PC-9 (cell line): ENCODE results near the gene SHMT1. TPM values are rescaled to one million over a fixed set of nuclear protein-coding genes. Genes with fewer than 3 reads are reported as not detected.
"Not testable (repeated sequence)": the region's sequence is repeated elsewhere in the genome, so short reads cannot be mapped to it uniquely, and the experiment has no call there.

ENCODE experiments used
- BruUV-seq: library from RNA; stranded (reverse); fragments of 400-500 nt; replicated peaks from 2 replicates; lab custom pipeline; 2021; lab: Mats Ljungman, UMichigan
- CTCF ChIA-PET: fragments of 300-600 bp; sonication (Branson Sonifier 250); formaldehyde crosslinking; loops from one replicate; lab custom pipeline; 2022; ENCODE audit warnings: antibody characterized with exemption; lab: Charles Lee
- POLR2A ChIA-PET: fragments of 300-600 bp; sonication (Branson Sonifier 250); formaldehyde crosslinking; loops from one replicate; lab custom pipeline; 2022; ENCODE audit warnings: antibody characterized with exemption; ENCODE audit not compliant: unreplicated experiment; lab: Charles Lee
- DNase-seq, 2 experiments: peaks; one replicate each; pipeline versions ENCODE4 v3.0.0 to v3.0.0-alpha.2; 2015 to 2022; ENCODE audit warnings: mixed read lengths in 1 of 2
- H2AFZ ChIP-seq: fragments of 200-600 bp; sonication (generic); 2 replicates; pipeline ENCODE4 v1.8.1; 2017; ENCODE audit warnings: antibody characterized with exemption
- H3F3A ChIP-seq: fragments of 200-600 bp; sonication (generic); 2 replicates; pipeline ENCODE4 v1.8.1; 2017; ENCODE audit warnings: antibody characterized with exemption, mild to moderate bottlenecking, low read depth; ENCODE audit not compliant: insufficient read depth
- H3K27ac ChIP-seq: fragments of 200-600 bp; sonication (generic); 2 replicates; pipeline ENCODE4 v1.6.1; 2016; ENCODE audit warnings: mixed run types
- H3K27me3 ChIP-seq: fragments of 200-600 bp; sonication (generic); 2 replicates; pipeline ENCODE4 v1.6.1; 2016; ENCODE audit warnings: low read depth, mixed run types; ENCODE audit not compliant: insufficient read depth
- H3K36me3 ChIP-seq: fragments of 200-600 bp; sonication (generic); 2 replicates; pipeline ENCODE4 v1.6.1; 2016; ENCODE audit warnings: low read depth, mixed run types
- H3K4me1 ChIP-seq: fragments of 200-600 bp; sonication (generic); replicated peaks from 2 replicates; pipeline ENCODE4 v1.6.1; 2016; ENCODE audit warnings: mixed run types; ENCODE audit not compliant: insufficient read depth
- H3K4me2 ChIP-seq: fragments of 200-600 bp; sonication (generic); 2 replicates; pipeline ENCODE4 v1.6.1; 2017; ENCODE audit warnings: mixed run types
- H3K4me3 ChIP-seq: fragments of 200-600 bp; sonication (generic); 2 replicates; pipeline ENCODE4 v1.6.1; 2016; ENCODE audit warnings: mixed run types
- H3K79me2 ChIP-seq: fragments of 200-600 bp; sonication (generic); 2 replicates; pipeline ENCODE4 v1.6.1; 2017; ENCODE audit warnings: low read depth, mixed run types
- H3K9me2 ChIP-seq: fragments of 200-600 bp; sonication (generic); 2 replicates; pipeline ENCODE4 v1.8.1; 2017; ENCODE audit warnings: mild to moderate bottlenecking; ENCODE audit not compliant: insufficient read depth
- H3K9me3 ChIP-seq: fragments of 200-600 bp; sonication (generic); 2 replicates; pipeline ENCODE4 v1.8.1; 2016; ENCODE audit warnings: low read depth; ENCODE audit not compliant: insufficient read depth
- H4K20me1 ChIP-seq: fragments of 200-600 bp; sonication (generic); 2 replicates; pipeline ENCODE4 v1.8.1; 2017; ENCODE audit not compliant: insufficient read depth
- EZH2 ChIP-seq: fragments of 200-600 bp; sonication (generic); IDR thresholded peaks from 2 replicates; pipeline ENCODE4 v1.8.0; 2017; ENCODE audit warnings: antibody characterized with exemption, low read depth
- intact Hi-C: fragments of 100-400 bp; cut with micrococcal nuclease; formaldehyde crosslinking; loops from one replicate; pipeline ENCODE4 v1.10.0; 2022; ENCODE audit not compliant: unreplicated experiment
- total RNA-seq: library from RNA; stranded (reverse); gene quantifications from 2 replicates; pipeline ENCODE4 v1.2.3, GENCODE V29; 2021
- TF ChIP-seq, protein P1 (sequence below): fragments of 200-600 bp; sonication (generic); conservative IDR thresholded peaks from 2 replicates; pipeline ENCODE4 v1.6.1; 2017; ENCODE audit warnings: mixed run types, antibody characterized with exemption, mild to moderate bottlenecking, moderate library complexity

The SHMT1 gene
- total RNA-seq, 1 experiment from 2014 or later: 170 TPM

GRCh38 chr17:18344021-18344420 lies 19.3 kb downstream of the SHMT1 start:
- ChIA-PET CTCF (no interaction called here), POLR2A (no interaction called here)
- H3K9me3 ChIP-seq: no peaks in the 10 kb centered on the region
- no peak overlapping the region for H3K27ac ChIP-seq
- peaks cover 5% of the 10 kb centered on the region; the same call in 1 of the 2 replicates for H3F3A ChIP-seq
- 0 out of 2 replicates have a peak, but pooled peaks cover 3% of the 10 kb centered on the region for H3K9me2 ChIP-seq
- H2AFZ ChIP-seq: no peak overlapping the region
- H4K20me1 ChIP-seq: no peaks in the 10 kb centered on the region
- TF ChIP-seq EZH2: no peak
- TF ChIP-seq, protein P1, sequence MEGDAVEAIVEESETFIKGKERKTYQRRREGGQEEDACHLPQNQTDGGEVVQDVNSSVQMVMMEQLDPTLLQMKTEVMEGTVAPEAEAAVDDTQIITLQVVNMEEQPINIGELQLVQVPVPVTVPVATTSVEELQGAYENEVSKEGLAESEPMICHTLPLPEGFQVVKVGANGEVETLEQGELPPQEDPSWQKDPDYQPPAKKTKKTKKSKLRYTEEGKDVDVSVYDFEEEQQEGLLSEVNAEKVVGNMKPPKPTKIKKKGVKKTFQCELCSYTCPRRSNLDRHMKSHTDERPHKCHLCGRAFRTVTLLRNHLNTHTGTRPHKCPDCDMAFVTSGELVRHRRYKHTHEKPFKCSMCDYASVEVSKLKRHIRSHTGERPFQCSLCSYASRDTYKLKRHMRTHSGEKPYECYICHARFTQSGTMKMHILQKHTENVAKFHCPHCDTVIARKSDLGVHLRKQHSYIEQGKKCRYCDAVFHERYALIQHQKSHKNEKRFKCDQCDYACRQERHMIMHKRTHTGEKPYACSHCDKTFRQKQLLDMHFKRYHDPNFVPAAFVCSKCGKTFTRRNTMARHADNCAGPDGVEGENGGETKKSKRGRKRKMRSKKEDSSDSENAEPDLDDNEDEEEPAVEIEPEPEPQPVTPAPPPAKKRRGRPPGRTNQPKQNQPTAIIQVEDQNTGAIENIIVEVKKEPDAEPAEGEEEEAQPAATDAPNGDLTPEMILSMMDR: no peak
- no peaks in the 10 kb centered on the region for H3K27me3 ChIP-seq
- no peaks in the 10 kb centered on the region for H3K4me1 ChIP-seq
- intact Hi-C loops: no loop called here
- H3K79me2 ChIP-seq: no peaks in the 10 kb centered on the region
- no peak overlapping the region for H3K4me3 ChIP-seq
- peaks cover 37% of the 10 kb centered on the region; the same call in 1 of the 2 replicates for H3K36me3 ChIP-seq
- no peak for DNase-seq
- H3K4me2 ChIP-seq: no peak overlapping the region
- no TSS peak for BruUV-seq

DNA sequence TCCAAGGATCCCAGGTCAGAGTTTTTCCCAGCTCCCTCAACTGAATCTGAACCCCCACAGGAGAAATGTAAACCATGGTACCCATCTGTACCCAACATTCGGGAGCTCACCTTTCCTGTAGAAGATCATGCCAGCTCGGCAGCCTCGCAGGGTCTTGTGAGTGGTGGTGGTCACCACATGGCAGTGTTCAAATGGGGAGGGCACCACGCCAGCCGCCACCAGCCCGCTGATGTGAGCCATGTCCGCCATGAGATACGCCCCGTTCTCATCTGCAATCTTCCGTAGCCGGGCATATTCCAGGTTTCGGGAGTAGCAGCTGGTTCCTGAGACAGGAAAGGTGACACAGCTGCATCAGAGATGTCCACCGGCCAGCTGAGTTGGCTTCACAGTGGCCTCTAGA lies 23.4 kb downstream of the SHMT1 start:
- Histone ChIP-seq H3K4me3 (no peak overlapping the region), H3K27me3 (no peaks in the 10 kb centered on the region), H3K36me3 (peaks cover 17% of the 10 kb centered on the region; the same call in 1 of the 2 replicates), H3K79me2 (no peaks in the 10 kb centered on the region), H3K4me1 (no peaks in the 10 kb centered on the region), H3K27ac (no peak overlapping the region), H3K9me2 (0 out of 2 replicates have a peak, but pooled peaks cover 3% of the 10 kb centered on the region), H4K20me1 (no peaks in the 10 kb centered on the region), H3K9me3 (no peaks in the 10 kb centered on the region), H3F3A (peaks cover 5% of the 10 kb centered on the region; the same call in 1 of the 2 replicates), H3K4me2 (no peak overlapping the region), H2AFZ (no peak overlapping the region)
- no TSS peak for BruUV-seq
- CTCF ChIA-PET: no interaction called here
- intact Hi-C loops: no loop called here
- POLR2A ChIA-PET: interaction anchor here (0.6 kb wide), 1 partner anchor 659 kb away, joined by 3 read pairs; no protein-coding TSS in a partner anchor
- no peak for DNase-seq
- TF ChIP-seq, protein P1: no peak
- no peak for TF ChIP-seq EZH2

- CTCF ChIA-PET, H3K79me2 ChIP-seq, H3K4me1 ChIP-seq, H3K9me3 ChIP-seq, POLR2A ChIA-PET, H3K27ac ChIP-seq, intact Hi-C loops, H2AFZ ChIP-seq, H3K4me2 ChIP-seq, H3F3A ChIP-seq, DNase-seq, BruUV-seq, H4K20me1 ChIP-seq, H3K4me3 ChIP-seq, H3K27me3 ChIP-seq, H3K9me2 ChIP-seq: not testable (repeated sequence)
- H3K36me3 ChIP-seq: peaks cover 16% of the 10 kb centered on the region; the same call in 1 of the 2 replicates
Measured at GRCh38 chr17:18338158-18338557, 25.2 kb downstream of the SHMT1 start.
